ENCODE data around the gene BICD1. TPM values are rescaled to one million over a fixed set of nuclear protein-coding genes. Genes with fewer than 3 reads are reported as not detected.

Gene BICD1
- total RNA-seq, 1 donor from 2014 or later: 6.1 TPM

Other genes with a start within 250 kb of the BICD1 start
- 15.3 and 47.0 TPM in 2 replicates for gene RESF1, start 147.4 kb upstream of the BICD1 start, total RNA-seq